SK-N-SH (cell line): ENCODE data around the gene DPH6. TPM values are rescaled to one million over a fixed set of nuclear protein-coding genes. Genes with fewer than 3 reads are reported as not detected.
"Not testable (repeated sequence)": the region's sequence is repeated elsewhere in the genome, so short reads cannot be mapped to it uniquely, and the experiment has no call there.

ENCODE experiments used
- CTCF ChIA-PET: fragments of 300-600, 350-600 bp; formaldehyde crosslinking; extraction: SDS; loops from one replicate; lab custom pipeline; 2021; lab: Yijun Ruan, JAX
- POLR2A ChIA-PET: fragments of 350-600 bp; sonication (Branson Sonifier 250); formaldehyde crosslinking; extraction: SDS; loops from one replicate; lab custom pipeline; 2020; ENCODE audit warnings: antibody characterized with exemption, inconsistent platforms; lab: Yijun Ruan, JAX
- DNase-seq: peaks from one replicate; pipeline ENCODE4 v3.0.0; 2012
- H2AFZ ChIP-seq: fragments of 200-600 bp; sonication (generic); 2 replicates; pipeline ENCODE4 v1.8.1; 2016; ENCODE audit warnings: antibody characterized with exemption, mild to moderate bottlenecking, low read depth
- H3F3A ChIP-seq: fragments of 200-600 bp; sonication (generic); replicated peaks from 2 replicates; pipeline ENCODE3; 2016; ENCODE audit warnings: antibody characterized with exemption, mild to moderate bottlenecking; ENCODE audit not compliant: insufficient read depth
- H3K27ac ChIP-seq, 2 experiments: fragments of 200-500 bp in 1 of 2; fragments of 200-600 bp in 1 of 2; sonication (Bioruptor generic) in 1 of 2; sonication (generic), shearing (Covaris generic) in 1 of 2; 2 replicates each; pipeline versions ENCODE4 v1.5.1 to v1.6.1; 2014 to 2016; ENCODE audit warnings: low read depth in 2 of 2, inconsistent platforms in 1 of 2, low read length in 1 of 2, mild to moderate bottlenecking in 1 of 2, mixed read lengths in 1 of 2
- H3K27me3 ChIP-seq: fragments of 200-600 bp; sonication (generic), shearing (Covaris generic); 2 replicates; pipeline ENCODE4 v1.6.1; 2016; ENCODE audit warnings: mixed run types; ENCODE audit not compliant: insufficient read depth
- H3K36me3 ChIP-seq, 2 experiments: fragments of 200-500 bp in 1 of 2; fragments of 200-600 bp in 1 of 2; sonication (Bioruptor generic) in 1 of 2; sonication (generic) in 1 of 2; replicated peaks in 1 of 2; 2 replicates each; pipeline versions ENCODE3 to v1.5.1; 2014 to 2016; ENCODE audit warnings: low read length in 1 of 2, mild to moderate bottlenecking in 1 of 2; ENCODE audit not compliant: insufficient read depth in 2 of 2, control insufficient read depth in 1 of 2
- H3K4me1 ChIP-seq, 2 experiments: fragments of 200-500 bp in 1 of 2; fragments of 200-600 bp in 1 of 2; sonication (Bioruptor generic) in 1 of 2; sonication (generic), shearing (Covaris generic) in 1 of 2; 2 replicates each; pipeline versions ENCODE4 v1.5.1 to v1.6.1; 2014 to 2016; ENCODE audit warnings: low read depth in 1 of 2, low read length in 1 of 2, mixed run types in 1 of 2; ENCODE audit not compliant: insufficient read depth in 2 of 2, control insufficient read depth in 1 of 2
- H3K4me2 ChIP-seq: fragments of 200-600 bp; sonication (generic), shearing (Covaris generic); 2 replicates; pipeline ENCODE4 v1.6.1; 2017; ENCODE audit warnings: mixed run types
- H3K4me3 ChIP-seq, 2 experiments: fragments of 200-500 bp in 1 of 2; fragments of 200-600 bp in 1 of 2; sonication (Bioruptor generic) in 1 of 2; sonication (generic), shearing (Covaris generic) in 1 of 2; 2 replicates each; pipeline versions ENCODE4 v1.5.1 to v1.8.1; 2014 to 2016; ENCODE audit warnings: low read depth in 2 of 2, inconsistent platforms in 1 of 2, low read length in 1 of 2, mild to moderate bottlenecking in 1 of 2, mixed read lengths in 1 of 2, moderate library complexity in 1 of 2
- H3K79me2 ChIP-seq: fragments of 200-600 bp; sonication (generic); 2 replicates; pipeline ENCODE4 v1.8.1; 2017; ENCODE audit warnings: mild to moderate bottlenecking; ENCODE audit not compliant: insufficient read depth
- H3K9ac ChIP-seq: fragments of 200-600 bp; sonication (generic); 2 replicates; pipeline ENCODE4 v1.6.1; 2017; ENCODE audit warnings: mixed run types
- H3K9me2 ChIP-seq: fragments of 200-600 bp; sonication (generic); 2 replicates; pipeline ENCODE4 v1.6.1; 2017; ENCODE audit warnings: mixed run types
- H3K9me3 ChIP-seq: fragments of 200-600 bp; sonication (generic); 2 replicates; pipeline ENCODE4 v1.6.1; 2017; ENCODE audit warnings: mixed run types, mild to moderate bottlenecking, moderate library complexity
- H4K20me1 ChIP-seq: fragments of 200-600 bp; sonication (generic); 2 replicates; pipeline ENCODE4 v1.6.1; 2017; ENCODE audit warnings: mild to moderate bottlenecking, mixed run types; ENCODE audit not compliant: insufficient read depth
- CHD2 ChIP-seq: fragments of 150-350 bp; IDR thresholded peaks from 2 replicates; pipeline ENCODE4 v1.6.1; 2018; ENCODE audit warnings: low read length; ENCODE audit not compliant: partially characterized antibody
- FOXJ3 ChIP-seq: sonication (generic); formaldehyde crosslinking; IDR thresholded peaks from 2 replicates; pipeline ENCODE4 v1.5.1; 2020; ENCODE audit warnings: mild to moderate bottlenecking, missing genetic modification reagents
- GATA2 ChIP-seq: sonication (generic); formaldehyde crosslinking; IDR thresholded peaks from 2 replicates; pipeline ENCODE4 v1.5.0; 2020; ENCODE audit warnings: mild to moderate bottlenecking, missing genetic modification reagents
- IRF3 ChIP-seq: fragments of 150-350 bp; IDR thresholded peaks from 2 replicates; pipeline ENCODE4 v1.6.1; 2016; ENCODE audit warnings: mild to moderate bottlenecking, low read depth, low read length
- MAX ChIP-seq: IDR thresholded peaks from 2 replicates; pipeline ENCODE4 v1.4.0; 2012; ENCODE audit warnings: low read depth
- MEF2A ChIP-seq: IDR thresholded peaks from 2 replicates; pipeline ENCODE4 v1.4.0; 2012; ENCODE audit warnings: low read depth, borderline replicate concordance
- MXI1 ChIP-seq: IDR thresholded peaks from 2 replicates; pipeline ENCODE4 v1.6.1; 2012; ENCODE audit warnings: mild to moderate bottlenecking, low read depth, low read length, improper control_type of control experiment
- PBX3 ChIP-seq: IDR thresholded peaks from 2 replicates; pipeline ENCODE4; 2012
- REST ChIP-seq: IDR thresholded peaks from 2 replicates; pipeline ENCODE4 v1.6.1; 2012; ENCODE audit warnings: mild to moderate bottlenecking, low read depth, low read length, moderate library complexity
- TEAD4 ChIP-seq: IDR thresholded peaks from 2 replicates; pipeline ENCODE4 v1.4.0; 2012; ENCODE audit warnings: mild to moderate bottlenecking, borderline replicate concordance; ENCODE audit not compliant: insufficient read depth
- WGBS: methylation state at CpG from one replicate; pipeline ENCODE4 v1.1.6; 2017; ENCODE audit warnings: low lambda C conversion rate; 5-methylcytosine and 5-hydroxymethylcytosine counted together
- polyA plus RNA-seq, 3 experiments: library from polyadenylated mRNA; depleted of rRNA; stranded (reverse); fragments of >200 nt; gene quantifications; 2 replicates each; pipeline ENCODE4 v1.2.3, GENCODE V29; 2012

Gene DPH6
- polyA plus RNA-seq, 1 of the 3 experiments (the other 2 are of a cell fraction): 15.7 TPM

- H3K4me2 ChIP-seq, H3K4me3 ChIP-seq, H3K9me3 ChIP-seq, H3K27me3 ChIP-seq, H3K79me2 ChIP-seq, H4K20me1 ChIP-seq, H3K9ac ChIP-seq, H3K27ac ChIP-seq, H2AFZ ChIP-seq, DNase-seq, H3K9me2 ChIP-seq, POLR2A ChIA-PET, H3K36me3 ChIP-seq, CTCF ChIA-PET, H3K4me1 ChIP-seq, H3F3A ChIP-seq: not testable (repeated sequence)
- 65% methylated on average over 2 of the region's 2 CpGs for WGBS
Observed at GRCh38 chr15:35591987-35592386, 46.0 kb upstream of the DPH6 start.

- Histone ChIP-seq H4K20me1 (no peaks in the 10 kb centered on the region), H3K4me3 (no peak overlapping the region), H2AFZ (no peak overlapping the region), H3K9me3 (no peaks in the 10 kb centered on the region)
- DNase-seq: no peak
- CTCF ChIA-PET: no interaction called here
- TF ChIP-seq MEF2A (no peak), FOXJ3 (no peak), GATA2 (no peak), MXI1 (no peak), REST (no peak), TEAD4 (no peak), MAX (no peak), PBX3 (no peak), IRF3 (no peak), CHD2 (no peak)
- TF ChIP-seq, all 33 proteins: peak for 0
- no peak overlapping the region for H3K27ac ChIP-seq
- no peaks in the 10 kb centered on the region for H3F3A ChIP-seq
- H3K4me1 ChIP-seq: no peaks in the 10 kb centered on the region
- no peaks in the 10 kb centered on the region for H3K9me2 ChIP-seq
- POLR2A ChIA-PET: no interaction called here
- no peaks in the 10 kb centered on the region for H3K79me2 ChIP-seq
- H3K27me3 ChIP-seq: no peaks in the 10 kb centered on the region
- no peak overlapping the region for H3K9ac ChIP-seq
- no peak overlapping the region for H3K4me2 ChIP-seq
- no peaks in the 10 kb centered on the region for H3K36me3 ChIP-seq
- WGBS: 100% methylated on average over 1 of the region's 1 CpG
Observed at GRCh38 chr15:35583863-35584528, 38.0 kb upstream of the DPH6 start.
